ENCODE data around the gene PFKM. TPM values are rescaled to one million over a fixed set of nuclear protein-coding genes. Genes with fewer than 3 reads are reported as not detected.

The PFKM gene
- total and polyA plus RNA-seq, 9 of the 15 experiments (the other 6 are each of a cell fraction or from before 2014, with no cell fraction given), result 16.5 to 39.9 (median 31.7) TPM

DNA sequence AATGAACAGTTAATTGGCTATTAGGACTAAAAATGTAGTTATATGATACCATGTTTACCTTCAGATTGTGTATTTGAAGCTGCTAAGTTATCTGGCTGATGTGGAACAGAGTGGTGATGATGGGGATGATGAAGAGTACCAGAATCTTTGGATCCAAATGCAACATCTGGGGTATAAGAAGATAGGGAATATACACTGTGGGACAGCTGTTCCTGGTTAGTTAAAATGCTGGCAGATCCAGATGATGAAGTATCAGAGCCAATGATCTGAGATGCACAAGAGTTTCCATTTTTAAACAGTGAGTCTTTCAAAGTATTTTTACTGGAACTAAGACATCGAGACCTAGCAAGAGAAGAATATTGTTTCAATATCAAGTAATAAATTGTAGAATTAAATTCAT is 44.9 kb upstream of the PFKM start (continued):
- TF ChIP-seq ADNP (tag; IDR thresholded peaks at IDR 0.05) (no peak), NCOA2 (IDR thresholded peaks at IDR 0.05; ENCODE audit: partially characterized antibody in 2 of 2) (no peak), THRAP3 (IDR thresholded peaks at IDR 0.05; ENCODE audit: borderline replicate concordance) (no peak), ZNF436 (CRISPR knock-in tag; IDR thresholded peaks at IDR 0.05) (no peak), ESRRB (CRISPR knock-in tag; IDR thresholded peaks at IDR 0.05; ENCODE audit: borderline replicate concordance) (no peak)

DNA sequence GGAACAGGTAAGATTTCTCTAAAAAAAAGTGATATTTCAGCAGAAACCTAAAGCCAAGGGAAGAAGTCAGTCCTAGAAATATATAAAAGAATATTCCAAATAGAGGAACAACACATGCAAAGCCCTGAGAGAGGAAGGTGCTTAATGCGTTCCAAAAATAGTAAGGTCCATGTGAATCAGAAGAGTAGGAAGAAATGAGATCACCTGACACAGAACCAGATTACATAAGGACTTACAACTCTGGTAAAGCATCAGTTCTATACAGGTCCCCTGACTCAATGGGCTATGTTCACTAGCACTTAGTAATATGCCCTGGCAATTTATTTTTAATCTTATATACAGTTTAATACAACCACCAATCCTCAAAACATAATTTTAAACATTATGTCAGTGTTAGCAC is 43.3 kb upstream of the PFKM start:
- no TSS peak for BruUV-seq (replicated peaks)
- POLR2A ChIA-PET, result interaction anchor here (0.6 kb wide), 1 partner anchor 126 kb away, joined by 3 read pairs; no protein-coding TSS in a partner anchor
- FAIRE-seq (no peak), DNase-seq (ENCODE audit: extremely low read depth in 1 of 4, low spot score in 3 of 4) (no peak), ATAC-seq (no peak; the same call in 2 of the 3 replicates)
- no peak overlapping the region for H3K9ac ChIP-seq (ENCODE audit: insufficient read depth in 1 of 2, low read depth in 2 of 2, low read length in 2 of 2)
- CTCF ChIA-PET (ENCODE audit: low intra/inter-chr PET ratio), result no interaction called here
- no peaks in the 10 kb centered on the region for H3K27me3 ChIP-seq (ENCODE audit: control insufficient read depth in 2 of 2, insufficient read depth in 2 of 2, low read length in 2 of 2)
- H2AFZ ChIP-seq (ENCODE audit: low read depth, low read length), result no peak overlapping the region
- no peak overlapping the region for H3K27ac ChIP-seq (ENCODE audit: extremely low read depth, low read depth, low read length)
- H3K9me3 ChIP-seq (replicated peaks; ENCODE audit: control insufficient read depth, insufficient read depth, low read depth, low read length), result no peaks in the 10 kb centered on the region
- H3K4me3 ChIP-seq, result no peak overlapping the region
- H3K79me2 ChIP-seq (ENCODE audit: control insufficient read depth, insufficient read depth, low read length), result no peaks in the 10 kb centered on the region
- H3K4me2 ChIP-seq (ENCODE audit: insufficient read depth, low read length), result no peak overlapping the region
- in situ Hi-C loops (cut with MboI) (no loop called here), intact Hi-C loops (cut with micrococcal nuclease) (no loop called here)
- H3K9me1 ChIP-seq (ENCODE audit: control insufficient read depth, insufficient read depth, low read length), result no peaks in the 10 kb centered on the region
- H3K36me3 ChIP-seq (ENCODE audit: control insufficient read depth, insufficient read depth, low read length), result peaks cover 63% of the 10 kb centered on the region; the same call in 2 of the 3 replicates
- WGBS (ENCODE audit: insufficient coverage, low coverage, missing lambda C conversion rate), result 85% methylated on average over 1 of the region's 1 CpG
- H3K4me1 ChIP-seq (replicated peaks in 1 of 2; ENCODE audit: control insufficient read depth in 2 of 2, insufficient read depth in 2 of 2, low read length in 2 of 2), result no peaks in the 10 kb centered on the region
- no peaks in the 10 kb centered on the region for H4K20me1 ChIP-seq (replicated peaks; ENCODE audit: control insufficient read depth, insufficient read depth, low read length)
- no peak for TF ChIP-seq HDAC1 (IDR thresholded peaks at IDR 0.05)
- no peak for TF ChIP-seq ZBED1 (IDR thresholded peaks at IDR 0.05)
- no peak for TF ChIP-seq MCM5 (IDR thresholded peaks at IDR 0.05; ENCODE audit: low read depth)
- TF ChIP-seq ZNF41 (CRISPR knock-in tag; conservative IDR thresholded peaks at IDR 0.05), result no peak
- TF ChIP-seq ZBTB34 (CRISPR knock-in tag; IDR thresholded peaks at IDR 0.05), result no peak
